GM19395 (cell line): Measurements from ENCODE around the gene RMI2.
A peak's percentile ranks its signal among the peaks of the same experiment; 100 is the strongest.

Experiments
- ATAC-seq: cut with Tn5 transposase; IDR thresholded peaks from one replicate; pipeline ENCODE4 v1.9.1; 2021; ENCODE audit warnings: mild to moderate bottlenecking, moderate library complexity; ENCODE audit not compliant: unreplicated experiment

The RMI2 gene

DNA sequence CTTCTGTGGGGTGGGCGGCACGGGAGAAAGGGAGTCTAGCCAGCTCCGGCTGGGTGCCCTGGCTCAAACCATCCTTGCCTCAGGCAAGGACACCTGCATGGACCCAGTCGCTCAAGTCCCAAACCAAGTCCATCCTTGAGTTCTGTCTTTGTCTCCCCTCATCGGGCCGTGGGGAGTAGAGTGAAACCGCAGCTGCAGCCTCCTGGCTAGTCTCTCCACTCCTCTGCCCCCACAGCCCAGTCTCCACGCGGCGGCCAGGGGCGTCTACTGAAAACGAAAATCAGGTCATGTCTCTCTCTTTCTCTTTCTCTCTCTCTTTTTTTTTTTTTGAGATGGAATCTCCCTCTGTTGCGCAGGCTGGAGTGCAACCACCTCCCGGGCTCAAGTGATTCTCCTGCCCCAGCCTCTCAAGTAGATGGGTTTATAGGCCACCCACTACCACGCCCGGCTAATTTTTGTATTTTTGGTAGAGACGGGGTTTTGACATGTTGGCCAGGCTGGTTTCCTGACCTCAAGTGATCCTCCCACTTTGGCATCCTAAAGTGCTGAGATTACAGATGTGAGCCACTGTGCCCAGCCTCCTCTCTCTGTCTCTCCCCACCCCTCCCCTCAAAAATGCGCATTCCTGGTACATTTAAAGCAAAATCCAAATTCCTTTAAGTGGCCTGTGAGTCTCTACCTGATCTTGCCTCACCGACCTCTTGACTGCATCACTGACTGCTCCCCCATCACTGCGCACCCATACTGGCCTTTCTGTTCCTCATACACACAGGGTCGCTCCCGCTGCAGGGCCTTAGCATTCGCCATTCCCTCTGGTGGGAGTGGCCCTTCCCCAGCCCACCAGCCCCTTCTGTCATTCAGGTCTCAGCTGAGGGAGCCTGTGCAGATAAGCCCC lies 17.7 kb upstream of the RMI2 start:
- peak; percentile 44 for ATAC-seq

DNA sequence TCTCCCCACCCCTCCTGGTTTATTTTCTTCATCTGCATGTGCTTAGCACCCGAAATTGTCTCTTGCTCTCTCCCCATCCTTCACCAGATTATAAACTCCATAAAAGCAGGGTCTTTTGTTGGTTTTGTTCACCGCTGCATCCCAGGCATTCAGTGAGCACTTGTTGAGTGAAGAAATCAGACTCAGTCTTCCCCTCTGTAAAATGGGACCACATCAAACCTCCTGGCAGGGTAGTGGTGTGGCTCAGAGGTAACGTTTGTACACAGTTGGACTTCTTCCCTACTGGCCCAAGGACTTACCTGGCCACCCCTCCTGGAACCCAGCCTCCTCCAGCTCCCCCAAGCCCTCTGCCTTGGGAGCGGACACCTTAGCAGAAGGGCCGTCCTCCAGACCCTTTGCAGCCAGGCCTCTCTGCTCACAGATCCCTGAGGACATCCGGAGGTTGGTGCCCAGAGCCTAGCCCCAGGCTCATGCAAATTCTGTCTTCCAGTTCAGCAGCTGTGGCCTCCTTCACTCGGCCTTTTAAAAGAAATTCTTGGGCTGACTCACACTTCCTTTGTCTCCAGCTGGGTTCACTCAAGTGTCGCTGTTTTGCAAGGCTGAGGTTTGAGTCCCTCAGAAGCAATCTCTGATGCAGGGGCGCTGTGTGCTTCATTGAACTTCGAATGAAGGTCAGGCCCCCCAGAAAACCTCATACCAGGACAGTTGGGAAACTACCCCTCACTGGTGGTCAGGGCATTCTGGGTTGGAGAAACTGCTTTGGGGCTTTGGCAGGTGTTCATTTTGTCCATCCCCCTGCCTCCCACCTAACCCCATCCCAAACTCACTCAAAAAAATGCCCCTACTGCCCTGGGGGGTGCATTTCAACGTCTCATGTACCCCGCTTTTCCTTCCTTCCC lies 16.8 kb upstream of the RMI2 start:
- ATAC-seq: peak; percentile 76

DNA sequence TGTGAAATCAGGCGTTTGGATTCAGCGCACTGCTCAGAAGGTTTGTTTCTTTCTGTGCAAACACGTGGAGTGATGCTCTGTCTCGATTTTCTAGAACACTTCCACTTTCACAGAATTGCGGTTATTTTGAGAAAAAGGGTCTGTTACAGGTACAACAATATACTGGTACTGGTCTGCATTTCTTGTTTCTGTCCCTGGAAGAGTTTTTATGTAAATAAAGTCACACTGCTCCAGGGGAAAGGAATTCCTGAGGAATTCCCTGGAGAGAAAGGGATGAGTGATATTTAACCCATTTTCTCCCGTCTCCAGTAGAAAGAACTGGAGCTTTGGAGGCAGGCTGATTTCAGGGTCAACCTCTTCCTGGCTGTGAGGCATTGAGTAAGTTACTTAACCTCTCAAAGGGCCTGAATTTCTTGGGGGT lies 16.2 kb upstream of the RMI2 start:
- ATAC-seq: no peak

DNA sequence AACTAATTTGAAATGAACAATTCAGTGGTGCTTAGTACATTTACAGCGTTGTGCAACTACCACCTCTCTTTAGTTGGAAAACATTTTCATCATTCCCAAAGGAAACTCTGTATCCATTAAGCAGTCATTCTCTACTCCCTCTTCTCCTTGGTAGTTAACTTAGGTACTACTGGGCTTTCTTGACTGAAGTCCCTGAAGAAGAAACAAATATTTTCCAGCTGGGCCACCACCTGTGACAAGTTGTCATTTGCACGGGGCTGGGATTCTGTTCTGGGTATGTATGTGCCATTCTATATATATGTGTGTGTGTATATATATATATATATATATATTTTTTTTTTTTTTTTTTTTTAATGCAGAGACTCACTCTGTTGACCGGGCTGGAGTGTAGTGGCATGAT lies 15.4 kb upstream of the RMI2 start:
- no peak for ATAC-seq

DNA sequence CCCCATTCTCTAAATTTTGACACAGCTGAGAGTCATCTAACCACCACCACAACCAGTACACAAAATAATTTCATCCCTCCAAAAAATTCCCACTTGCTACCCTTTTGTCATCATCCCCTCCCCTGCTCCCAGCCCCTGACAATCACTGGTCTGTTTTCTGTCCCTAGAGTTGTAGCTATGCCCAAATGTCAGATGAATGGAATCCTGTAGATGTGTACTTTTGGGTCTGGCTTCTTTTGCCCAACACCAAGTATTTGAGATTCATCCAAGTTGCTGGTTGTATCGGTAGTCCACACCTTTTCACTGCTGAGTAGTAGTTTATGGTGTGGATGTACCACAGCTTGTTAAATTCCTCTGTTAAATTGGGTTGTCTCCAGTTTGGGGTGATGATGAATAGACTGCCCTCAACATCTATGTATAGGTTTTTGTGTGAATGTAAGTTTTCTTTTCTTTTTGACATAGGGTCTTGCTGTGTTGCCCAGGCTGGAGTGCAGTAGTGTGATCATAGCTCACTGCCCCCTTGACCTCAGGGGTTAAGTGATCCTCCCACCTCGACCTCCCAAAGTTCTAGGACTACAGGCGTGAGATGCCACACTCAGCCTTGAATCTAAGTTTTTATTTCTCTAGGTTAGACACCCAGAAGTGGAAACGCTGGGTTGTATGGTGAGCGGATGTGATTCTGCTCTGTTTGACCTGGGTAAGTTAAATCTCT lies 14.6 kb upstream of the RMI2 start:
- no peak for ATAC-seq

DNA sequence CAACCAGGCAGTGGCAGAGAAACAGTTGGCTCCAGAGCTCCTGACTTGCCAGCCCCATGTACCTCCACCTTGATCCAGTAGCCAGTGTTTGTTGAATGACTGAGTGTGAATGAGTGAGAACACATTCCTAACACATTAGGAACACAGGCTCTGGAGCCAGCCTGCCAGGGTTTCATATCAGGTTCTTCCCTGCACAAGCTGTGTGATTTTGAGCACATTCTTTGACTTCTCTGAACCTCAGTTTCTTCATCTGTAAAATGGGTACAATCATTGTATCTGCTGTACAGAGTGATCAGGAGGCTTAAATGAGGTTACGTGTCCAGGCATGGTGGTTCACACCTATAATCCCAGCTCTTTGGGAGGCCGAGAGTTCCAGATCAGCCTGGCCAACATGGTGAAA lies 13.3 kb upstream of the RMI2 start:
- ATAC-seq: no peak

DNA sequence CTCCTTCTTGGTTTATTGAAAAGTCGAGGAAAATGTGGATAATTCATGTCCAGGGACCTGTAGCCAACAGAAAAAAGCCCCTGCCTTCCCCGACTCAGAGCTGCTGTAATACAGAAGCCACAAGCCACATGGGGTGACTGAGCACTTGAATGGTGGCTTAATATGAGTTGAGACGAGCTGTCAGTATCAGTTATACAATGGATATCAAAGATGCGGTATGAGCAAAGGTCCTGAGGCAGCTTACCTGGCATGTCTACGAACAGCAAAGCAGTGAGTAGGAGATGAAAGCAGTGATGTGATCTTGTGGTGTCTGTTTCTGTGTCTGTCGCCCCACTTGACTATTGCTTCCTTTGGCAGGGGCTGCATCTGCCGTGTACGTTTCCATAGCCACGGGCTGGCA lies 12.2 kb upstream of the RMI2 start:
- ATAC-seq: no peak

DNA sequence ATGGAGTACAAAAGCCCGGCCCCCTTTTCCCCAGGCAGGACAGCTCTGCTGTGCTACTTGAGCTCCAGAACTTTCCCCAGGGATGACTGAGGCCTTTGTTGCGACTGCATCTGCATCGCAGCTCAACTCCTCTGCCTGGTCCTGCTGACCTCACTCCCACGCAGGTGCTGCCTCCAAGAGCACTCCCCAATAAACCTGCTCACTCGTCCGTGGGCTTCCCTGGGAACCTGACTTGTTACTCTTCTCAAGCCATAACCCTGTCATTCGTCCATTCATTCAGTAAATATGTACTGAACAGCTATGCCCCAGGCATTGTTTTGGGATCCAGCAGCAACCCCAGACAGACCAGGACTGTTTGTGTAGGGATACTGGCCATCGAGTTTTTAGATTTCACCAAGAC lies 11.6 kb upstream of the RMI2 start:
- ATAC-seq: no peak

DNA sequence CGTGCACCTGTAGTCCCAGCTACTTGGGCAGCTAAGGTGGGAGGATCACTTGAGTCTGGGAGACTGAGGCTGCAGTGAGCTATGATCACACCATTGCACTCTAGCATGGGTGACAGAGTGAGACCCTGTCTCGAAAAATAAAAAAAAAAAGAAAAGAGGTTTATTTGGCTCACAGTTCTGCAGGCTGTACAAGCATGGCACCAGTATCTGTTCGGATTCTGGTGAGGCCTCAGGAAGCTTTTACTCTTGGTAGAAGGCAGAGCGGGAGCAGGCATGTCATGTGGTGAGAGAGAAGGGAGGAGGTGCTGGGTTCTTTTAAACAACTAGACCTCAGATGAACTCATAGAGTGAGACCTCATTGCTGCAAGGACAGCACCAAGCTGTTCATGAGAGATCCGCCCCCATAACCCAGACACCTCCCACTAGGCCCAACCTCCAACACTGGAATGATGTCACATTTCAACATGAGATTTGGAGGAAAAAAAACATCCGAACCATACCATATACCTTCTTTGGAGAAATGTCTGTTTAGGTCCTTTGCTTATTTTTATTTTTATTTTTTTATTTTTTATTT lies 10.3 kb upstream of the RMI2 start:
- no peak for ATAC-seq

DNA sequence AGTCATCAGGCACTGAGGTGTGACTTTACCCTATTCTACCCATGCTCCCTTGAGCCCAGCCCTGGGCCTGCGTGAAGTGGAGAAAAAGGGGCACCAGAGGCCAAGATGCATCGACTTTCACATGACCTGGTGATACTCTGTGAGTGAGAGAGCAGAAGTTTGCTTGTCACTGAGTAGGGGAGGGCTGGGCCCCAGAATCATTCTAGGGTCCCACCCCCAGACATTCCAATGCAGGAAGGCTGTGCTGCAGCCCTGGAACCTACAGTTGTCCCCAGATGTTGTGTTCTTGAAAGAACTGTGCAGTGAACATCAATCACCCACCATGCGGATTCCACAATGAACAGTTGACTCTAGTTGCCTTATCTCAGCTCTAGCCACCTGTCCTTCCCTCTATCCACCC lies 6.2 kb upstream of the RMI2 start:
- no peak for ATAC-seq

DNA sequence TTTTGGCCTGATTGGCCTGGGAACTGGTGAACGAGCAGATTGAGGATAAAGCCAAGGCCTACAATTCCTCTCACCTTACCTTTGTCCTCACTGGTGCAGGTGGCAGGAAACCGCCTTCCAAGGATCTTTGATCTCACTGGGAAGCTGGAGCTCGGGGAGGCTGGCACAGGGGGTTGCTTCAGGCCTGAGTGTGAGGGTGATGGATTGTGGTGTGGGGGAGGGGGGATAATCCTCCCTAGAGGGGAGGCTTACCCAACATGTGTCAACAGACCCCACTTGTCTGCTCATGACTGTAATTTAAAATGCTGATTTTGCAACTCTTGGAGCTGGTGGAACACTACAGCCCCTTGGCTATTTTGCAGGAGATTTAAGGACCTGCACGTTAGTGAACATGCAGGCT lies 4.5 kb upstream of the RMI2 start:
- no peak for ATAC-seq

DNA sequence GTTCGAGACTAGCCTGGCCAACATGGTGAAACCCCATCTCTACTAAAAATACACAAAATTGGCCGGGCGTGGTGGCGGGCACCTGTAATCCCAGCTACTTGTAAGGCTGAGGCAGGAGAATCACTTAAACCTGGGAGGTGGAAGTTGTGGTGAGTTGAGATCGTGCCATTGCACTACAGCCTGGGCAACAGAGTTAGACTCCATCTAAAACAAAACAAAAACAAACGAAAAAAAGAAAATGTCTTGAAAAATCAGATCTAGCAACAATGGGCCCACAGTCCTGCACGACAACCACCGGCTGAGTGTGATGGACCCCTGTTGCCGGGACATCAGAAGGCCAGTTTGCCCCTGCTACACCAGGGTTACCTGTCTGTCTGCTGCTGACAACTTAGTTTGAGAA lies 3.9 kb upstream of the RMI2 start:
- no peak for ATAC-seq

DNA sequence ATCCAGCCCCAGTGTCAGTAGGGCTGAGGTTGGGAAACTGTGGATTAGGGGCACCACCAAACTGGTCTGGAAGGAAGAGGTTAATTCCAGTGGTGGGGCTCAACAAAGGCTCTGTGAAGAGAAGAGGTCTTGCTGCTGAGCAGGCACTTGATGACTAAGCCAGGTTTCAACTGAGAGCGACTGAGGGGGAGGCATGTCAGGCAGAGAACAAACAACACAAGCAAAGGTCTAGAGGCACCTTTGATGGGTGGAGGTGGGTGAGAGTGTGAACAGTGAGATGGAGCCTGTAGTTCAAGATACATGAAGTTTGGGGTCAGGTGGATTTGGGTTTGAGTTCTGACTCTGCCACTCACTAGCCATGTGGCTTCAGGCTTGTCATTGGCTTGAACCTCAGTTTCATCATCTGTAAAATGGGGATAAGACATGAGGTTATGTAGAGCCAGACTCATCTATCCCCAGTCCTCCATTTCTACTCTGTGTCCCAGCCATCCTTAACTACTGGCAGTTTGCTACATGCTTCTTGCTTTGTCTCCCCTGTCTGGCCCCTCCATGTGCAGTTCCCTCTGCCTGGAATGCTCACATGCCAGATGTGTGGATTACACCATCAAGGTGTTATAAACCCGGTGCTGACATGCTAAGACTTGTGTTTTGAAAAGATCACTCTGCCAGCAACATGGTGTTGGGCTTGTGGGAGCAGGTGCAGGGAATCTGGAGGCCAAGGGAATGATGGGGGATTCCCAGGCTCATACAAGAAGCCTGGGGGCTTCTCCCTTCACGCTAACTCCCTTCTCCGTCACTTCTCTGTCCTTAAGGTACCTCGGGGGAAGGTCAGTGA lies 3.0 kb upstream of the RMI2 start:
- no peak for ATAC-seq

DNA sequence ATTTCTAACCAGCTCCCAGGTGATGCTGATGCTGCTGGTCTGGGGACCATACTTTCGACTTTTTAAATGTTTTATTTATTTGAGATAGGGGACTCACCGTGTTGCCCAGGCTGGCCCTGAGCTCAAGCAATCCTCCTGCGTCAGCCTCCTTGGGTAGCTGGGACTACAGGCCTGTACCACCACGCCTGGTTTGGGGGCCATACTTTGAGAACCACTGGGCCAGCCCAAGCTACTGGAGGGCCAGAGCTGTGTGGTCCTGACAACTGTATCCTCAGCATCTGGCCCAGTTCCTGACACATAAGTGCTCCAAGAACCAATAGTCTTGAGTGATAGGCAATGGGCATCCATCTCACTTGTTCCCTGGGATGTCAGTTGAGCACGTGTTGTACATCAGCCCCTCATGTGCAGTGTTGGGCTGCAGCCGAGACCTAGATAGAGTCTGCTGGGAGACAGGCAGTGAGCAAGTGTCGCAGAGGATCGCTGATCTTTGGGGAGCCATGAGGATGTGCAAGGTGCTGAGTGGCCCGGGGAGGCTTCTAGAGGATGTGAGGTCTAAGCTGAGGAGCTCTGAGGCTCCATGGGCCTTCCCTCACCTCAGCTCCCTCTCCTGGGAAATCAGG lies 1.6 kb downstream of the RMI2 start:
- no peak for ATAC-seq

DNA sequence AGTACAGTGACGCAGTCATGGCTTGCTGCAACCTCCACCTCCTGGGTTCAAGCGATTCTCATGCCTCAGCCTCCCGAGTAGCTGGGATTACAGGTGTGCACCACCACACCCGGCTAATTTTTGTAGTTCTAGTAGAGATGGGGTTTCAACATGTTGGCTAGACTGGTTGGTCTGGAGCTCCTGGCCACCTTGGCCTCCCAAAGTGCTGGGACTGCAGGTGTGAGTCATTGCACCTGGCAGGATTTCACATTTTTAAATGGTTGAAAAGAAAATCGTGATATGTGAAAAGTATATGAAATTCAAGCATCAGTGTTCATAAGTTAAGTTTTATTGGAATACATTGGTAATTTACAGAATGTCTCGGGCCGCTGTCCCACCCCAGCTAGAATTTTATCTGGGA lies 2.6 kb downstream of the RMI2 start:
- no peak for ATAC-seq

DNA sequence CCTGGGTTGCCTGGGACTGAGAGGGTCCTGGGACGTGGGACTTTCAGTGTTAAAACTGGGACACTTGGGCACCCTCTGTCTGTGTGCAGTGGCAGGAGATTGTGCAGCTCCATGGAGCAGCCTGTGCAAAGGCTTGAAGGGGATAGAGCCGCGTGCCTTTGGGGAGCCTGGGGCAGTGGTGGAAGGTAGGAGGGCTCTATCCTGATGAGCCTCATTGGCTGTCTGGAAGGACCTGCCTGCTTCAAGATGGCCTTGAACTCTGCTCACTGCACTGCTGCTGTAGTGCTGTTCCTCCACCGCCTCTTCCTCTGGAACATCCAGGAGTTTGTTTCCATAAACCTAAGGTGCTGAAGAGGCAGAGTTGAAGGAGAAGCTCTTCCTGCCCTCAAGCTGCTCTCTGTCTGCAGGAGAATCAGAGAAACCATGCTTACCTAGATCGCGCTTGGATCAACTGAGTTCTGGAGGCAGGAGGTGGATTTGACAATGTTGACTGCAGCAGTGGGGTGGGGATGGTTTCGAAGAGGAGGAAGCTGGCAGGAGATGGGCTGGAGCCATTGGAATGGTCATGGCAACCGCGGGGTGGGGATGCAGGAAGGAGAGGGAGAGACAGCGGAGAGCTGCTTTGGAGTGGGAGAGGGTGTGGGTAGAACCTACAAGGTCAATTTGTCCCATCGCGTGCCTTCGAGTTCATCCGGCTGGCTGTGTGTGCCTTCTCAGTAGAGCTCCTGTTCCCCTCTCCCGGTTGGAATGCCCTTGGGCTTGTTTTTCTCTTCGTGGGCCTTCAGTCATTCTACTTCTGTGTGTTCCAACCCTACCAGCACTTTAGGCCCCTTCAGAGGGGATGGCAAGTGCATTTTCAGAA lies 3.7 kb downstream of the RMI2 start:
- ATAC-seq: no peak

DNA sequence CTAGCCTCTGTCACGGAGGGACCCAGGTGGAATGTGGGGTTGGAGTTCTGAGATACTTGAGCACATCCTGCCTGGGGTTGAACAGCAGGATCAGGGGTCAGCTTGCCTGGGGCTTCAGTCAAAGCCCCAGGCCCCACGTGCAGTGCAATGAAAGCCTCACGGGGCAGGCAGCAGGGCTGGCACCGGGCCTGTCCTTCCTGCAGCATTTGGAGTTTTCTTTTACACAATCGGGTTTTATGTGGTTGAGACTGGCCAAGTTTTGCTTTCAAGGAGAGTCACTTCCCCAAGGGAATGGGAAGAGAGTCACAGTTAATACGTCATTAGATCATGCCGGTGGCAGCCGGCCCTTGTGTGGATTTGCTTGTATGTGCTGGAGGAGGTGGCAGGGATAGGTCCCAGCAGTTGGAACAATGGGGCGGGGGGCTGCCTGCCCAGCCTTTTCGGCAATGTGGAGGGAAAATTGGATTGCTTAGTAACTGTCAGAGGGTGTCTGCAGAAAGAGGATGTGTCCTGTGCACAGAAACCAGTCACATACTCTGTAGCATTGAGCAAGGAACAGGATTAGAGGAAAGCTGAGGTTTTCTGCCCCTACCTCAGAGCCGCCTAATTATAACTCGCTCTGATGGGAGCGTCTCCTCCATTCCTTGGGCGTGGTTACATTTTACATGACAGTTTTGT lies 4.5 kb downstream of the RMI2 start:
- no peak for ATAC-seq

DNA sequence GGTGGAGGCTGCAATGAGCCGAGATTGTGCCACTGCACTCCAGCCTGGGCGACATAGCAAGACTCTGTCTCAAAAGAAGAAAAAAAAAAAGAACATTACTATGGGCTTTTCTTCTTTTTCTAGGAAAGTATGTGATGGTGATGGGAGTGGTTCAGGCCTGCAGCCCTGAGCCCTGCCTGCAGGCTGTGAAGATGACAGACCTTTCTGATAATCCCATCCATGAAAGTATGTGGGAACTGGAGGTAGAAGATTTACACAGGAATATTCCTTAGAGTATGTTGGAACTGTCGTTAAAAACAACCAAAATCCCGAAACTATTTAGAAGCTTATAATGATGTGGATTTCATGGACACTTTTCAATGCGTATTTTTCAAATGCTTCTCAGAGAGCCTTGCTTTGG lies 5.3 kb downstream of the RMI2 start:
- no peak for ATAC-seq
